DND-41 (cell line): ENCODE data around the gene P2RY2.

Experiments used
- ATAC-seq: fragments of 200-7000 bp; cut with Tn5 transposase; 3 replicates; pipeline ENCODE4 v1.9.1; 2021; ENCODE audit warnings: low read depth; ENCODE audit not compliant: insufficient read depth
- DNase-seq: peaks from one replicate; pipeline ENCODE4 v3.0.0-alpha.2; 2020
- H2AFZ ChIP-seq: 2 replicates; pipeline ENCODE4 v1.6.0; 2012; ENCODE audit warnings: low read depth, low read length
- H3K27ac ChIP-seq: 2 replicates; pipeline ENCODE4 v1.5.1; 2012; ENCODE audit warnings: low read length, inconsistent platforms
- H3K27me3 ChIP-seq: fragments of 200-600 bp; sonication (generic); 2 replicates; pipeline ENCODE4 v1.6.0; 2012; ENCODE audit warnings: low read length, mild to moderate bottlenecking, inconsistent platforms; ENCODE audit not compliant: insufficient read depth, poor library complexity
- H3K36me3 ChIP-seq: 2 replicates; pipeline ENCODE4 v1.5.1; 2012; ENCODE audit warnings: low read length, inconsistent platforms; ENCODE audit not compliant: insufficient read depth
- H3K4me1 ChIP-seq: 2 replicates; pipeline ENCODE4 v1.5.1; 2012; ENCODE audit warnings: mild to moderate bottlenecking, low read length; ENCODE audit not compliant: insufficient read depth
- H3K4me2 ChIP-seq: 2 replicates; pipeline ENCODE4 v1.6.0; 2012; ENCODE audit warnings: mild to moderate bottlenecking, moderate library complexity, low read length, inconsistent platforms; ENCODE audit not compliant: insufficient read depth
- H3K4me3 ChIP-seq, 2 experiments: fragments of 200-600 bp in 1 of 2; shearing (Covaris generic) in 1 of 2; 2 replicates each; pipeline ENCODE4 v1.5.1; 2012 to 2016; ENCODE audit warnings: inconsistent platforms in 2 of 2, low read length in 2 of 2, mild to moderate bottlenecking in 2 of 2, low read depth in 1 of 2, moderate library complexity in 1 of 2
- H3K79me2 ChIP-seq: 2 replicates; pipeline ENCODE4 v1.6.0; 2012; ENCODE audit warnings: low read length, inconsistent platforms; ENCODE audit not compliant: insufficient read depth
- H3K9ac ChIP-seq: 2 replicates; pipeline ENCODE4 v1.6.0; 2012; ENCODE audit warnings: low read depth, mild to moderate bottlenecking, inconsistent platforms, low read length, moderate library complexity
- H3K9me3 ChIP-seq: 2 replicates; pipeline ENCODE4 v1.5.1; 2012; ENCODE audit warnings: low read length, moderate library complexity, mild to moderate bottlenecking, inconsistent platforms; ENCODE audit not compliant: insufficient read depth, severe bottlenecking
- H4K20me1 ChIP-seq: 2 replicates; pipeline ENCODE4 v1.6.0; 2012; ENCODE audit warnings: low read length; ENCODE audit not compliant: insufficient read depth
- EZH2 ChIP-seq: IDR thresholded peaks from 3 replicates; pipeline ENCODE4 v1.6.1; 2012; ENCODE audit warnings: borderline replicate concordance, low read depth, mild to moderate bottlenecking, moderate library complexity, low read length, inconsistent platforms; ENCODE audit not compliant: severe bottlenecking
- TF ChIP-seq, protein P1 (sequence below): IDR thresholded peaks from 2 replicates; pipeline ENCODE4 v1.5.1; 2012; ENCODE audit warnings: borderline replicate concordance, low read length, moderate library complexity, mild to moderate bottlenecking; ENCODE audit not compliant: poor library complexity, severe bottlenecking; ENCODE audit errors: extremely low read depth

The P2RY2 gene

DNA sequence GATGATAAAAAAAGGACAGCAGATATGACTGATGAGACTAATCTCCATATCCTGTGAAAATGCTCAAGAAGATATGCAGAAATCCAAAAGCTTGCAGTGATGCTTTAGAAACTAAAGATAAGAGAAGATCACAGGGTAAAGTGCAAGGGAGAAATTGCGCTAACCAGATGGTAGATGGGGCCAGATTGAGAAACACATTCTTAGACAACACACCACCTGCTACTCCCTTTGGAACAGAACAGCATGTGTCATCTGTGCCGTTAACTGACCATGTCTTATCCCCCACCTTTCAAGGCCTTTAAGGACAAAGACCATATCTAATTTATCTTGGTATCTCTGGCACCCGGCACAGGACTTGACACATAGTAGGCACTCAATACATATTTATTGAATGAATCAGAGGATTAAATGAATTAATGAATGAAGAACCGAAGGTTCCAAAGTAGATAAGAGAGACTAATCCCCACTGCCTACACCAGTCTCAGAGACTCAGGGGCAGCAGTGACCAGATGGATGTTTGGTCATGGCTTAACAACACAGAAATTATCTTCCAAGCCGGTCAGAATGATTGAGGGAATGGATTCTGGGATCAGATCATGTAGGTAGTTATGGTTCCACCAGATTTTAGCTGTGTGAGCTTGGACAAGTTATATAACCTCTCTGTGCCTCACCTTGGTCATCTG is 12.3 kb upstream of the P2RY2 start:
- no peak overlapping the region for H3K27ac ChIP-seq
- no peaks in the 10 kb centered on the region for H3K27me3 ChIP-seq
- no peaks in the 10 kb centered on the region for H3K4me1 ChIP-seq
- no peak for ATAC-seq
- no peak for DNase-seq
- H4K20me1 ChIP-seq = no peaks in the 10 kb centered on the region
- TF ChIP-seq, protein P1, sequence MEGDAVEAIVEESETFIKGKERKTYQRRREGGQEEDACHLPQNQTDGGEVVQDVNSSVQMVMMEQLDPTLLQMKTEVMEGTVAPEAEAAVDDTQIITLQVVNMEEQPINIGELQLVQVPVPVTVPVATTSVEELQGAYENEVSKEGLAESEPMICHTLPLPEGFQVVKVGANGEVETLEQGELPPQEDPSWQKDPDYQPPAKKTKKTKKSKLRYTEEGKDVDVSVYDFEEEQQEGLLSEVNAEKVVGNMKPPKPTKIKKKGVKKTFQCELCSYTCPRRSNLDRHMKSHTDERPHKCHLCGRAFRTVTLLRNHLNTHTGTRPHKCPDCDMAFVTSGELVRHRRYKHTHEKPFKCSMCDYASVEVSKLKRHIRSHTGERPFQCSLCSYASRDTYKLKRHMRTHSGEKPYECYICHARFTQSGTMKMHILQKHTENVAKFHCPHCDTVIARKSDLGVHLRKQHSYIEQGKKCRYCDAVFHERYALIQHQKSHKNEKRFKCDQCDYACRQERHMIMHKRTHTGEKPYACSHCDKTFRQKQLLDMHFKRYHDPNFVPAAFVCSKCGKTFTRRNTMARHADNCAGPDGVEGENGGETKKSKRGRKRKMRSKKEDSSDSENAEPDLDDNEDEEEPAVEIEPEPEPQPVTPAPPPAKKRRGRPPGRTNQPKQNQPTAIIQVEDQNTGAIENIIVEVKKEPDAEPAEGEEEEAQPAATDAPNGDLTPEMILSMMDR = no peak
- no peak for TF ChIP-seq EZH2
- no peaks in the 10 kb centered on the region for H3K36me3 ChIP-seq
- no peaks in the 10 kb centered on the region for H3K79me2 ChIP-seq
- no peak overlapping the region for H3K4me3 ChIP-seq
- H3K9ac ChIP-seq = no peak overlapping the region
- no peak overlapping the region for H3K4me2 ChIP-seq
- no peak overlapping the region for H2AFZ ChIP-seq
- no peaks in the 10 kb centered on the region for H3K9me3 ChIP-seq

DNA sequence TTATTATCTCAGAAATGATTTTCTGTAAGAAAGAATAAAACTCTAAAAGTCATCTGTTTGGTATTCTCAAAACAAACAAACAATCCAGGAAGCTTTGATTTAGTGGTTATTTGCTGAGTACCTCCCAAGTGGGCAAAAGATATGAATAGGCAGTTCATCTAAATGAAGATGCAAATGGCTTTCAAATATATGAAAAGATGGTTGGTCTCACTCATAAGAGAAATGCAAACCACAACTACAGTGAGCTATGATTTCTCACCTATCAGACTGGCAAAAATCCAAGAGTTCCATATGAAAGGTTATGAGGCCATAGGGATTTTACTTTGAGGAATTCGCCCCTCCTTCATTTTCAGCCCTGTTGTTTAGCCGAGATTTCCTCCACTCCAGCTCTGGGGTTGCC is 11.3 kb upstream of the P2RY2 start:
- H3K4me2 ChIP-seq = no peak overlapping the region
- H2AFZ ChIP-seq = no peak overlapping the region
- TF ChIP-seq EZH2 = no peak
- TF ChIP-seq, protein P1 = no peak
- H4K20me1 ChIP-seq = no peaks in the 10 kb centered on the region
- no peak overlapping the region for H3K9ac ChIP-seq
- no peaks in the 10 kb centered on the region for H3K9me3 ChIP-seq
- H3K27me3 ChIP-seq = no peaks in the 10 kb centered on the region
- H3K4me1 ChIP-seq = no peaks in the 10 kb centered on the region
- no peak overlapping the region for H3K4me3 ChIP-seq
- ATAC-seq = no peak
- no peak overlapping the region for H3K27ac ChIP-seq
- H3K79me2 ChIP-seq = no peaks in the 10 kb centered on the region
- no peaks in the 10 kb centered on the region for H3K36me3 ChIP-seq
- no peak for DNase-seq

DNA sequence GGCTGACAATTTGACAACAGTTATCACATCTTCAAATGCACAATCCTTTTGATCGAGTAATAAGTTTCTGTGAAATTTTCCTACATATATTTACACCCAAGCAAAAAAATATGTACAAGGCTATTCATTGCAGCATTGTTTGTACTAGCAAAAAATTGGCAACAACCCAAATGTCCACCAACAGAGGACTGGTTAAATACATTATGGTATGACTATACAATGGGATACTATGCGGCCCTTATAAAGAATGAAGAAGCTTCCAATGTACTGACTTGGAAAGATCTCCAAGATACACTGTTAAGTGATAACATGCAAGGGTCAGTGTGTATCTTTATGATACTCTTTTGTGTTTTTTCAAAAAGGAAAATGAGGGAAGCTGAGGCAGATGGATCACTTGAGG is 8.2 kb upstream of the P2RY2 start:
- no peaks in the 10 kb centered on the region for H3K36me3 ChIP-seq
- no peak overlapping the region for H3K27ac ChIP-seq
- no peak overlapping the region for H3K9ac ChIP-seq
- no peak for TF ChIP-seq EZH2
- TF ChIP-seq, protein P1 = no peak
- no peaks in the 10 kb centered on the region for H3K27me3 ChIP-seq
- H3K4me3 ChIP-seq = no peak overlapping the region
- H3K4me2 ChIP-seq = no peak overlapping the region
- H2AFZ ChIP-seq = no peak overlapping the region
- no peaks in the 10 kb centered on the region for H4K20me1 ChIP-seq
- no peak for DNase-seq
- no peaks in the 10 kb centered on the region for H3K9me3 ChIP-seq
- H3K4me1 ChIP-seq = no peaks in the 10 kb centered on the region
- no peaks in the 10 kb centered on the region for H3K79me2 ChIP-seq
- ATAC-seq = no peak

DNA sequence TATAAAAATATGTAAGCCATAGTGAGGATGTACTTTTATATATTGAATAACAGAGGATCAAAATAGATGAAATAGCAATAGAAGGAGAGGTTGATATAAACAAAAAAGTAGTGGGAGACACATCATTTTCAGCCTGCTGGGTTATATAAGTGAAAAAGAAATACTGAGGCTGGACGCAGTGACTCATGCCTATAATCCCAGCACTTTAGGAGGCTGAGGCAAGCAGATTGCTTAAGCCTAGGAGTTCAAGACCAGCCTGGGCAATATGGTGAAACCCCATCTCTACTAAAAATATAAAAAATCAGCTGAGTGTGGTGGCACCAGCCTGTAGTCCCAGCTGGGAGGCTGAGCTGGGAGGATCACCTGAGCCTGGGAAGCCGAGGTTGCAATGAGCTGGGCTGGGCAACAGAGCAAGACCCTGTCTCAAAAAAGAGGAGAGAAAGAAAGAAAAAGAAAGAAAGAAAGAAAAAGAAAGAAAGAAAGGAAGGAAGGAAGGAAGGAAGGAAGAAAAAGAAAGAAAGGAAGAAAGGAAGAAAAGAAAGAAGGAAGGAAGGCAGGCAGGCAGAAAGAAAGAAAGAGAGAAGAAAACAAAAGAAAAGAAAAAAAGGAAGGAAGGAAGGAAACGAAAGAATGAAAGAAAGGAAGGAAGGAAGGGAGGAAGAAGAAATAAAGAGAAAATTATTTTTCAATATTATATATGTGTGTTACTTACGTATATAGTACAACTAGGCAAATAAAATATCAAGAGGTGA is 7.0 kb upstream of the P2RY2 start:
- Histone ChIP-seq H3K79me2 (no peaks in the 10 kb centered on the region), H3K4me3 (no peak overlapping the region), H3K9ac (no peak overlapping the region), H3K36me3 (no peaks in the 10 kb centered on the region), H3K4me1 (no peaks in the 10 kb centered on the region), H3K4me2 (no peak overlapping the region), H3K27ac (no peak overlapping the region), H3K9me3 (no peaks in the 10 kb centered on the region), H3K27me3 (no peaks in the 10 kb centered on the region), H2AFZ (no peak overlapping the region), H4K20me1 (no peaks in the 10 kb centered on the region)
- DNase-seq (no peak), ATAC-seq (no peak)
- TF ChIP-seq EZH2 = no peak
- TF ChIP-seq, protein P1 = no peak
